T-cell (primary cell): ENCODE results near the gene SF3B6. TPM values are rescaled to one million over a fixed set of nuclear protein-coding genes. Genes with fewer than 3 reads are reported as not detected.

Experiments
- ATAC-seq, 4 experiments: fragments of 200-7000 bp in 3 of 4; fragments of 150-1000 bp in 1 of 4; cut with Tn5 transposase; replicated peaks in 1 of 4; 1 replicate in 3 of 4; 2 replicates in 1 of 4; pipeline ENCODE4 v1.10.0; 2021; ENCODE audit warnings: moderate library complexity in 3 of 4, mild to moderate bottlenecking in 2 of 4, moderate number of reproducible peaks in 1 of 4
- CTCF ChIA-PET, 2 donors: fragments of 300-600 bp; sonication (Branson Sonifier 250); formaldehyde crosslinking; loops; one replicate each; lab custom pipeline; 2022; ENCODE audit warnings: antibody characterized with exemption in 2 of 2; lab: Charles Lee
- POLR2A ChIA-PET, 2 donors: fragments of 300-600 bp; sonication (Branson Sonifier 250); formaldehyde crosslinking; loops; one replicate each; lab custom pipeline; 2022; ENCODE audit warnings: antibody characterized with exemption in 2 of 2; lab: Charles Lee
- DNase-seq, 35 experiments: peaks; one replicate each; pipeline versions ENCODE4 v3.0.0 to v3.0.0-alpha.2; 2013 to 2023
- H3K27ac ChIP-seq: one replicate; pipeline ENCODE4 v1.5.1; 2013; ENCODE audit warnings: low read length
- H3K27me3 ChIP-seq, 2 experiments: replicated peaks in 1 of 2; 1 replicate in 1 of 2; 2 replicates in 1 of 2; pipeline versions ENCODE4 v1.6.1 to v1.7.0; 2013; ENCODE audit warnings: low read length in 1 of 2, mixed read lengths in 1 of 2; ENCODE audit not compliant: control insufficient read depth in 2 of 2, insufficient read depth in 2 of 2; ENCODE audit errors: extremely low read depth in 1 of 2
- H3K36me3 ChIP-seq, 2 donors: 1 replicate in 1 of 2; 2 replicates in 1 of 2; pipeline versions ENCODE4 v1.6.1 to v1.7.0; 2013; ENCODE audit warnings: low read length in 1 of 2; ENCODE audit not compliant: control insufficient read depth in 2 of 2, insufficient read depth in 1 of 2; ENCODE audit errors: extremely low read depth in 1 of 2
- H3K4me1 ChIP-seq, 2 experiments: 1 replicate in 1 of 2; 2 replicates in 1 of 2; pipeline versions ENCODE4 v1.6.1 to v1.7.0; 2013; ENCODE audit warnings: low read length in 2 of 2, mixed read lengths in 1 of 2; ENCODE audit not compliant: insufficient read depth in 2 of 2, control insufficient read depth in 1 of 2; ENCODE audit errors: extremely low read depth in 1 of 2
- H3K4me3 ChIP-seq, 2 donors: 1 replicate in 1 of 2; 2 replicates in 1 of 2; pipeline versions ENCODE4 v1.5.1 to v1.7.0; 2013; ENCODE audit warnings: mild to moderate bottlenecking in 2 of 2, low read length in 1 of 2, moderate library complexity in 1 of 2; ENCODE audit not compliant: control insufficient read depth in 1 of 2; ENCODE audit errors: extremely low read depth in 1 of 2
- H3K9me3 ChIP-seq: 2 replicates; pipeline ENCODE4 v1.7.0; 2013
- H3K27ac Mint-ChIP-seq, 2 donors: one replicate each; pipeline ENCODE4 v1.8.0; 2020 to 2021; ENCODE audit warnings: mild to moderate bottlenecking in 2 of 2, mixed read lengths in 2 of 2
- H3K27me3 Mint-ChIP-seq, 2 donors: one replicate each; pipeline ENCODE4 v1.8.0; 2021 to 2022; ENCODE audit warnings: mixed read lengths in 2 of 2
- H3K36me3 Mint-ChIP-seq: one replicate; pipeline ENCODE4 v1.8.0; 2021; ENCODE audit warnings: mixed read lengths
- H3K4me1 Mint-ChIP-seq, 3 donors: one replicate each; pipeline ENCODE4 v1.8.0; 2020 to 2022; ENCODE audit warnings: mixed read lengths in 3 of 3, mild to moderate bottlenecking in 1 of 3
- H3K4me3 Mint-ChIP-seq, 3 donors: one replicate each; pipeline ENCODE4 v1.8.0; 2020 to 2022; ENCODE audit warnings: mild to moderate bottlenecking in 3 of 3, mixed read lengths in 3 of 3, moderate library complexity in 3 of 3
- H3K9me3 Mint-ChIP-seq, 3 donors: one replicate each; pipeline ENCODE4 v1.8.0; 2020 to 2022; ENCODE audit warnings: mixed read lengths in 3 of 3
- WGBS: methylation state at CpG from one replicate; pipeline ENCODE4 v1.1.5; 2013; ENCODE audit warnings: missing lambda C conversion rate; ENCODE audit not compliant: insufficient coverage; 5-methylcytosine and 5-hydroxymethylcytosine counted together
- total RNA-seq, 35 experiments: library from RNA in 6 of 35; stranded (reverse) in 6 of 35; fragments of 120-200 nt in 1 of 35; gene quantifications; one replicate each; pipeline versions ENCODE4 v1.2.1 to v1.2.4 and lab custom pipeline; 2013 to 2026

The SF3B6 gene
- total RNA-seq, 5 donors from 2014 or later (not counting 1 experiment from before 2014, with no cell fraction given), result 43.7 to 53.0 (median 47.0) TPM

DNA sequence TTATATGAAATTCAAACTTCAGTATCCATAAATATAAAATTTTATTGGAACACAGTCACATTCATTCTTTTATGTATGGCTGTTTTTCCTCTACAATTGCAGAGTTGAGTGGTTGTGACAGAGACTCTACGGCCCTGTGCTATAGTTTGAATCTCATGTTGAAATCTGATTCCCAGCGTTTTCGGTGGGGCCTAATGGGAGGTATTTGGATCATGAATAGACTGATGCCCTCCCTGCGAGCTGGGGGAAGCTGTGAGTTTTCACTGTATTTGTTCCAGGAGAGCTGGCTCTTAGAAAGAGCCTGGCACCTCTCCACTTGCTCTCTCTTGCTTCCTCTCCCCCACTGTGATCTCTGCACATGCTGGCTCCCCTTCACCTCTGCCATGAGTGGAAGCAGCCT is 45.3 kb upstream of the SF3B6 start:
- DNase-seq (no peak), ATAC-seq (no peak)
- CTCF ChIA-PET, result interaction anchor here in 1 of 2 donors (0.6 to 2.2 kb wide), 2 partner anchors 37 to 920 kb away, joined by 3 to 7 read pairs; partner anchors contain the start of genes EFR3B and TP53I3
- no peaks in the 10 kb centered on the region for H3K9me3 ChIP-seq
- H3K36me3 ChIP-seq, result no peaks in the 10 kb centered on the region
- H3K4me3 ChIP-seq, result no peak overlapping the region
- Mint-ChIP-seq H3K4me1 (peaks cover 11 to 15% (median 14%) of the 10 kb centered on the region in 3 donors), H3K9me3 (no peaks in the 10 kb centered on the region), H3K27me3 (no peaks in the 10 kb centered on the region), H3K4me3 (peak overlapping the region in 1 of 3 donors; percentile 87), H3K27ac (peak overlapping the region; percentile 23 to 65), H3K36me3 (no peaks in the 10 kb centered on the region)
- POLR2A ChIA-PET, result interaction anchor here in 1 of 2 donors (0.6 kb wide), 1 partner anchor 108 kb away, joined by 3 read pairs; no protein-coding TSS in a partner anchor
- WGBS, result 96% methylated on average over 3 of the region's 4 CpGs
- H3K27ac ChIP-seq, result no peak overlapping the region
- peaks cover 0 to 3% of the 10 kb centered on the region in 2 experiments for H3K27me3 ChIP-seq
- H3K4me1 ChIP-seq, result peaks cover 4 to 9% of the 10 kb centered on the region in 2 experiments

DNA sequence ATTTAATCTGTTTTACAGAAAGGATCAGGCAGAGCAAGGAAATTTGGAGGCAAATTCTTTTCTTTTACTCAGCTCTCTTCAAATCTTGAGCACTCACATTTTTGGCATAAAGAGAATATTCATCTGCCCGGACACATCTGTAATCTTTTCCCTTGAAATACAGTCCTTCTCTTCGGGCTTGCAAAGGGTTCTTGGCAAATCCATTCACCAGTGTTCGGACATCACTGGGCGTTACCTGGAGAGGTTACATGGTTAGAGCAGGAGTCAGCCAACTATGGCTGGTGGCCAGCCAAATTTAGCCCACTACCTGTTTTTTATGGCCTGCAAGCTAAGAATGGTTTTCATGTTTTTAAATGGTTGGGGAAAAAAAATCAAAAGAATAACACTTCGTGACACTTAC is 44.9 kb upstream of the SF3B6 start:
- Histone ChIP-seq H3K36me3 (no peaks in the 10 kb centered on the region), H3K27me3 (peaks cover 0 to 3% of the 10 kb centered on the region in 2 experiments), H3K4me1 (peaks cover 4 to 9% of the 10 kb centered on the region in 2 experiments), H3K9me3 (no peaks in the 10 kb centered on the region), H3K27ac (no peak overlapping the region), H3K4me3 (no peak overlapping the region)
- ATAC-seq (no peak), DNase-seq (no peak)
- Mint-ChIP-seq H3K9me3 (no peaks in the 10 kb centered on the region), H3K27me3 (no peaks in the 10 kb centered on the region), H3K27ac (no peak overlapping the region), H3K4me3 (no peak overlapping the region), H3K4me1 (peaks cover 11 to 15% (median 14%) of the 10 kb centered on the region in 3 donors), H3K36me3 (no peaks in the 10 kb centered on the region)
- POLR2A ChIA-PET, result no interaction called here
- whole genome bisulfite sequencing, result 93% methylated on average over 3 of the region's 5 CpGs
- CTCF ChIA-PET, result interaction anchor here in 1 of 2 donors (0.6 to 2.2 kb wide), 2 partner anchors 36 to 921 kb away, joined by 3 to 7 read pairs; partner anchors contain the start of genes EFR3B and TP53I3

DNA sequence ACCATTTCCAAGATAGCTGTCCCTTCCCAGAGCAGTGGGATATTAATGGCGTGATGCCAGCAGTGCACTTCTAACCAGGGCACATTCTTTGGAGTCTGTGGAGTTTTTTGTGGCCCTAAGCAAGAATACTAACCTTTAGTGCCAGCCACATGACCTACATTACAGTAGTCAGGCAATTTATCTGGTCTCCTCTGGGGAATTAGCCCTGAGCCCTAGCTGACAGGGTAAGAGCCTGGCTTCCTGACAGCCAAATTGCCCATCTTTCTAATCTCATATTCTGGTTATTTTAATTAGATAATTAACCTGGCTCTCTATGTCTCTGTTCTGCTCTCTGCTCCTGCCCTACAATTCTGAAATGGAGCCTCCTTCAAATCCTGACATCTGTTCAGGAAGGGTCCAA is 41.8 kb upstream of the SF3B6 start:
- H3K27ac ChIP-seq, result no peak overlapping the region
- ChIA-PET POLR2A (no interaction called here), CTCF (no interaction called here)
- Mint-ChIP-seq H3K4me1 (peaks cover 5 to 6% (median 5%) of the 10 kb centered on the region in 3 donors), H3K27ac (no peak overlapping the region), H3K36me3 (peaks cover 8% of the 10 kb centered on the region), H3K9me3 (no peaks in the 10 kb centered on the region), H3K27me3 (no peaks in the 10 kb centered on the region), H3K4me3 (no peak overlapping the region)
- no peak overlapping the region for H3K4me3 ChIP-seq
- no CpG with 5 or more reads among the region's 1 CpG for WGBS
- H3K4me1 ChIP-seq, result peaks cover 0 to 2% of the 10 kb centered on the region in 2 experiments
- peaks cover 0 to 2% of the 10 kb centered on the region in 2 experiments for H3K27me3 ChIP-seq
- no peaks in the 10 kb centered on the region for H3K9me3 ChIP-seq
- no peaks in the 10 kb centered on the region for H3K36me3 ChIP-seq
- ATAC-seq (no peak), DNase-seq (no peak)

DNA sequence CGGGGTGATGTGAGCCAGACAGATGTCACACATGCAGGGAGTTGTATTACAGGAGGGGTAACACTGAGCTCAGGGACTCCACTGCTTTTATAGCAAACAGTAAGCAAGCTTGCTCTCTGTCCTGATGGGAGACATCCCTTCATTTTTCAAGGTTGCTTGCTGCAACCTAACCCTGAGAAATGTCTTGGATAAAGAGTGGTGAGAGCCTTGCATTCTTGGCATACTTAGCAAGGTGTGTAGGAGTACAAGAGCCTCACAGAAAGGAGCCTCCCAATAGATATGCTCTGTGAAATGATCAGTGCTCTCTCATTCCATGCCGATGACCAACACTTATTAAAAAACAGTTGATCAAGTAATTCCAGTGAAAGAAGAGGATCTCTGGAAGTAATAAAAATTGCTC is 38.9 kb upstream of the SF3B6 start:
- H3K4me3 Mint-ChIP-seq, result no peak overlapping the region
- H3K36me3 Mint-ChIP-seq, result peaks cover 11% of the 10 kb centered on the region
- H3K27me3 Mint-ChIP-seq, result no peaks in the 10 kb centered on the region
- no peak overlapping the region for H3K4me3 ChIP-seq
- no CpG with 5 or more reads among the region's 2 CpGs for WGBS
- H3K9me3 ChIP-seq, result no peaks in the 10 kb centered on the region
- no peaks in the 10 kb centered on the region for H3K27me3 ChIP-seq
- H3K9me3 Mint-ChIP-seq, result no peaks in the 10 kb centered on the region
- H3K4me1 Mint-ChIP-seq, result no peaks in the 10 kb centered on the region
- CTCF ChIA-PET, result no interaction called here
- H3K4me1 ChIP-seq, result no peaks in the 10 kb centered on the region
- no peak overlapping the region for H3K27ac Mint-ChIP-seq
- H3K27ac ChIP-seq, result no peak overlapping the region
- DNase-seq, result no peak
- no peaks in the 10 kb centered on the region for H3K36me3 ChIP-seq
- ATAC-seq, result no peak
- POLR2A ChIA-PET, result interaction anchor here in 1 of 2 donors (0.5 kb wide), 1 partner anchor 9 kb away, joined by 4 read pairs; no protein-coding TSS in a partner anchor

DNA sequence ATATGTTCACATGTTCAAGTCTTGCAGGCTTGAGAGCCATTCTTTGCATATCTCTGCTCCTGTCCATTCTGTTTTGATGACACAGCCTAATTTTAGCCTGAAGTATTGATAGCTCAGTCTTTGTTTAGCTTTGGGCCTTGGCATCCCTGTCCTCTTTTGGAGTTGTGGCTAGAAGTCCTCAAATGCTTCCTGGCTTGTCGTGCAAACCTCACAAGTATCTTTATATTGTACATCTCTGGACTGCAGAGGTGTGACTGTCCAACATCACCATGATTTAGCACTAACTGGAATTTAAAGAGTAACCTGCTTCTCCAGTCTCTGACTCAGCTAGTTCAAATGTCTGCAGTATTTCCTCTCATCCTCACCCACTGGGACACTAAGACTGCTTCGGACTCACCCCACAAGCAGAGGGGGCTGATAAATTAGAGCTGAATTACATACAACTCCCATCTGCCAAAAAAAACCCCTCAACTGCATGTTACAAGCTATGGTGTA is 35.3 kb upstream of the SF3B6 start:
- H3K27ac ChIP-seq, result no peak overlapping the region
- ChIA-PET CTCF (no interaction called here), POLR2A (interaction anchor here (0.5 to 0.6 kb wide), 2 partner anchors 129 to 414 kb away, joined by 3 to 7 read pairs; no protein-coding TSS in a partner anchor)
- H3K36me3 ChIP-seq, result no peaks in the 10 kb centered on the region
- no peak overlapping the region for H3K27ac Mint-ChIP-seq
- no peaks in the 10 kb centered on the region for H3K4me1 Mint-ChIP-seq
- no peaks in the 10 kb centered on the region for H3K27me3 Mint-ChIP-seq
- peaks cover 3% of the 10 kb centered on the region for H3K9me3 ChIP-seq
- no peak for DNase-seq
- ATAC-seq, result no peak
- no peak overlapping the region for H3K4me3 Mint-ChIP-seq
- peaks cover 17% of the 10 kb centered on the region for H3K36me3 Mint-ChIP-seq
- peaks cover 8 to 24% (median 9%) of the 10 kb centered on the region in 3 donors for H3K9me3 Mint-ChIP-seq
- no peak overlapping the region for H3K4me3 ChIP-seq
- WGBS, result no CpG with 5 or more reads among the region's 2 CpGs
- H3K4me1 ChIP-seq, result no peaks in the 10 kb centered on the region
- H3K27me3 ChIP-seq, result no peaks in the 10 kb centered on the region

DNA sequence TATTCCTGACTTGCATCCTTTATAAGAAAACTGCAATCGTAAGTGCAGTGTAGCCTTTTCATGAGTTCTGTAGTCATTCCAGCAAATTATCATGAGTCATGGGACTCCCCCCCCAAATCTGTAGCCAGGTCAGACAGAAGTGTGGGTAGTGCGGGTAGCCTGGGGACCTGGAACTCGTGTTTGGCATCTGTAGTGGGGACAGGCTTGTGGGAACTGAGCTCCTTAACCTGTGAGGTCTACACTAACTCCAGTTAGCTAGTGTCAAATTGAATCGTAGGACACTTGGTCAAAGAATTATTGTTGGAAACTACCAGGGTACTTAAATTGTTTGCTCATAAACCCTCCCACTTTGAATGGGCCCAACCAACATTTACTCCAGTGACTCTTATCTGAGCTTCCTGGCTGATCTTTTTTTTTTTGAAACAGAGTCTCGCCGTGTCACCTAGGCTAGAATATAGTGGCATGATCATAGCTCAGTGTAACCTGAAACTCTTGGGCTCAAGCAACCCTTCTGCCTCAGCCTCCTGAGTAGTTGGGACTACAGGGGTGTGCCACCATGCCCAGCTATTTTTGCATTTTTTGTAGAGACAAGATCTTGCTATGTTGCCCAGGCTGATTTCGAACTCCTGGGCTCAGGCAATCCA is 34.7 kb upstream of the SF3B6 start:
- WGBS, result 50% methylated on average over 1 of the region's 7 CpGs
- no peaks in the 10 kb centered on the region for H3K36me3 ChIP-seq
- Mint-ChIP-seq H3K27me3 (no peaks in the 10 kb centered on the region), H3K27ac (no peak overlapping the region), H3K9me3 (peaks cover 8 to 27% (median 12%) of the 10 kb centered on the region in 3 donors), H3K36me3 (peaks cover 19% of the 10 kb centered on the region), H3K4me1 (no peaks in the 10 kb centered on the region), H3K4me3 (no peak overlapping the region)
- H3K9me3 ChIP-seq, result peaks cover 3% of the 10 kb centered on the region
- POLR2A ChIA-PET, result no interaction called here
- CTCF ChIA-PET, result interaction anchor here in 1 of 2 donors (0.6 kb wide), 1 partner anchor 19 kb away, joined by 4 read pairs; no protein-coding TSS in a partner anchor
- no peak for DNase-seq
- H3K27me3 ChIP-seq, result no peaks in the 10 kb centered on the region
- no peak overlapping the region for H3K27ac ChIP-seq
- ATAC-seq, result no peak
- no peaks in the 10 kb centered on the region for H3K4me1 ChIP-seq
- H3K4me3 ChIP-seq, result no peak overlapping the region
